CD14-positive monocyte (primary cell): Measurements from ENCODE around the gene SEZ6L. TPM values are rescaled to one million over a fixed set of nuclear protein-coding genes. Genes with fewer than 3 reads are reported as not detected.

Source experiments
- DNase-seq, 3 donors: peaks; one replicate each; pipeline ENCODE4 v3.0.0-alpha.2; 2011 to 2022
- H2AFZ ChIP-seq: 2 replicates; pipeline ENCODE4 v1.6.0; 2012; ENCODE audit warnings: mild to moderate bottlenecking, low read depth, low read length, inconsistent platforms; ENCODE audit not compliant: insufficient read depth, poor library complexity, severe bottlenecking
- H3K27ac ChIP-seq, 2 donors: 1 replicate in 1 of 2; 2 replicates in 1 of 2; pipeline ENCODE4 v1.5.1; 2012 to 2013; ENCODE audit warnings: low read length in 2 of 2, control low read depth in 1 of 2, inconsistent platforms in 1 of 2, low read depth in 1 of 2, mild to moderate bottlenecking in 1 of 2
- H3K27me3 ChIP-seq, 2 donors: one replicate each; pipeline versions ENCODE4 v1.6.0 to v1.6.1; 2011 to 2013; ENCODE audit warnings: low read length in 2 of 2; ENCODE audit not compliant: control insufficient read depth in 2 of 2, insufficient read depth in 2 of 2
- H3K36me3 ChIP-seq, 2 donors: replicated peaks in 1 of 2; 1 replicate in 1 of 2; 2 replicates in 1 of 2; pipeline versions ENCODE4 v1.5.1 to v1.6.1; 2012 to 2013; ENCODE audit warnings: low read length in 2 of 2, control low read depth in 1 of 2, inconsistent platforms in 1 of 2, mild to moderate bottlenecking in 1 of 2; ENCODE audit not compliant: insufficient read depth in 2 of 2, control insufficient read depth in 1 of 2
- H3K4me1 ChIP-seq, 2 donors: 1 replicate in 1 of 2; 2 replicates in 1 of 2; pipeline versions ENCODE4 v1.5.1 to v1.6.1; 2012 to 2013; ENCODE audit warnings: low read length in 2 of 2, control low read depth in 1 of 2, inconsistent platforms in 1 of 2, mild to moderate bottlenecking in 1 of 2, moderate library complexity in 1 of 2; ENCODE audit not compliant: insufficient read depth in 2 of 2, control insufficient read depth in 1 of 2
- H3K4me2 ChIP-seq: replicated peaks from 2 replicates; pipeline ENCODE3; 2012; ENCODE audit warnings: low read length, moderate library complexity, mild to moderate bottlenecking; ENCODE audit not compliant: poor library complexity, severe bottlenecking; ENCODE audit errors: extremely low read depth
- H3K4me3 ChIP-seq, 3 experiments: fragments of 200-600 bp in 1 of 3; sonication (generic) in 1 of 3; replicated peaks in 1 of 3; 1 replicate in 2 of 3; 2 replicates in 1 of 3; pipeline ENCODE4 v1.5.1; 2011 to 2013; ENCODE audit warnings: low read length in 3 of 3, mild to moderate bottlenecking in 3 of 3, control low read depth in 2 of 3, low read depth in 2 of 3, inconsistent platforms in 1 of 3, moderate library complexity in 1 of 3
- H3K79me2 ChIP-seq: 2 replicates; pipeline ENCODE4 v1.6.0; 2012; ENCODE audit warnings: mild to moderate bottlenecking, control low read depth, inconsistent platforms, low read length, moderate library complexity; ENCODE audit not compliant: insufficient read depth
- H3K9ac ChIP-seq: 2 replicates; pipeline ENCODE4 v1.6.0; 2017; ENCODE audit warnings: low read length, mild to moderate bottlenecking; ENCODE audit not compliant: insufficient read depth, poor library complexity, severe bottlenecking
- H3K9me3 ChIP-seq, 2 donors: replicated peaks in 1 of 2; 1 replicate in 1 of 2; 2 replicates in 1 of 2; pipeline versions ENCODE4 v1.5.1 to v1.6.1; 2012 to 2013; ENCODE audit warnings: low read length in 2 of 2, control low read depth in 1 of 2; ENCODE audit not compliant: control insufficient read depth in 1 of 2, insufficient read depth in 1 of 2
- H4K20me1 ChIP-seq: 2 replicates; pipeline ENCODE4 v1.6.0; 2012; ENCODE audit warnings: mild to moderate bottlenecking, low read length, control low read depth, moderate library complexity; ENCODE audit not compliant: insufficient read depth
- H3K27ac Mint-ChIP-seq, 7 donors: one replicate each; pipeline ENCODE4 v1.8.0; 2020; ENCODE audit warnings: mild to moderate bottlenecking in 7 of 7, mixed read lengths in 7 of 7, moderate library complexity in 6 of 7, inconsistent platforms in 2 of 7
- H3K27me3 Mint-ChIP-seq, 3 donors: one replicate each; pipeline ENCODE4 v1.8.0; 2021 to 2022; ENCODE audit warnings: low read depth in 3 of 3, mild to moderate bottlenecking in 3 of 3, mixed read lengths in 3 of 3, moderate library complexity in 3 of 3, inconsistent platforms in 1 of 3
- H3K36me3 Mint-ChIP-seq, 2 donors: one replicate each; pipeline ENCODE4 v1.8.0; 2020; ENCODE audit warnings: mixed read lengths in 2 of 2, inconsistent platforms in 1 of 2, mild to moderate bottlenecking in 1 of 2
- H3K4me1 Mint-ChIP-seq: one replicate; pipeline ENCODE4 v1.8.0; 2020; ENCODE audit warnings: mild to moderate bottlenecking, mixed read lengths
- H3K4me3 Mint-ChIP-seq, 2 donors: one replicate each; pipeline ENCODE4 v1.8.0; 2020; ENCODE audit warnings: mild to moderate bottlenecking in 2 of 2, mixed read lengths in 2 of 2, moderate library complexity in 1 of 2
- H3K9me3 Mint-ChIP-seq, 7 donors: one replicate each; pipeline ENCODE4 v1.8.0; 2020 to 2022; ENCODE audit warnings: mixed read lengths in 7 of 7, mild to moderate bottlenecking in 6 of 7, moderate library complexity in 6 of 7, inconsistent platforms in 2 of 7
- WGBS: methylation state at CpG from one replicate; pipeline ENCODE4 v1.1.5; 2013; ENCODE audit warnings: missing lambda C conversion rate; ENCODE audit not compliant: insufficient coverage; 5-methylcytosine and 5-hydroxymethylcytosine counted together
- intact Hi-C, 2 donors: fragments of 100-400 bp; cut with micrococcal nuclease; formaldehyde crosslinking; loops; one replicate each; pipeline versions ENCODE4 v1.15.0 to v1.15.1; 2023
- polyA plus RNA-seq, 3 donors: library from polyadenylated mRNA; depleted of rRNA in 1 of 3; unstranded in 2 of 3; stranded (reverse) in 1 of 3; fragments of 300-500 nt in 2 of 3; fragments of >200 nt in 1 of 3; fragmentation: Illumina TruSeq in 2 of 3; gene quantifications; 1 replicate in 2 of 3; 2 replicates in 1 of 3; pipeline ENCODE4 v1.2.3, GENCODE V29; 2012 to 2021
- TF ChIP-seq, protein P1 (sequence below): fragments of 200-600 bp; IDR thresholded peaks from one replicate; pipeline ENCODE4 v1.8.0; 2022; ENCODE audit warnings: antibody characterized with exemption, mild to moderate bottlenecking

Gene SEZ6L
- polyA plus RNA-seq, 3 donors: 0.43 to 2.8 (median 0.71) TPM

DNA sequence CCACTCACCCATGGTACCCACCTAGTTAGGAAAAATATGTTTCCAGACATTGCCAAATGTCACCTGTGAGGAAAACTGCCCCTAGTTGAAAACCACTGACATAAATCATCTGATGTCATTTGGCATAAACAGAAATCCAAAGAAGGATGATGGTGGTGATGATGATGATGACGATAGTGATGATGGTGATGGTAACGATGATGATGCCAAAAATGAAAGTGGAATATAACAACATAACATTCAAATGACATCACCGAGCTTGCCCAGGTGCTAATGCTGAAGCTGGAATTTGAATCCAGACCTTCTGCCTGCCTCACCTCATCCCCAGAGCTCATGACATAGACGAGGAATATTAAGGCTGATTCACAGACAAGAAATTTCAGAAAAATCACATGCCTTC lies 167.5 kb downstream of the SEZ6L start:
- intact Hi-C loops: loop anchor here in 1 of 2 donors (10.0 kb wide), 1 partner anchor 872 kb away; no protein-coding TSS in a partner anchor
- WGBS: 94% methylated on average over 2 of the region's 4 CpGs
- Histone ChIP-seq H3K9me3 (no peaks in the 10 kb centered on the region), H3K9ac (no peak overlapping the region), H3K4me2 (no peak overlapping the region), H3K4me3 (no peak overlapping the region), H3K79me2 (no peaks in the 10 kb centered on the region), H3K36me3 (no peaks in the 10 kb centered on the region), H4K20me1 (no peaks in the 10 kb centered on the region), H2AFZ (no peak overlapping the region), H3K27me3 (no peaks in the 10 kb centered on the region), H3K27ac (no peak overlapping the region), H3K4me1 (no peaks in the 10 kb centered on the region)
- TF ChIP-seq, protein P1, sequence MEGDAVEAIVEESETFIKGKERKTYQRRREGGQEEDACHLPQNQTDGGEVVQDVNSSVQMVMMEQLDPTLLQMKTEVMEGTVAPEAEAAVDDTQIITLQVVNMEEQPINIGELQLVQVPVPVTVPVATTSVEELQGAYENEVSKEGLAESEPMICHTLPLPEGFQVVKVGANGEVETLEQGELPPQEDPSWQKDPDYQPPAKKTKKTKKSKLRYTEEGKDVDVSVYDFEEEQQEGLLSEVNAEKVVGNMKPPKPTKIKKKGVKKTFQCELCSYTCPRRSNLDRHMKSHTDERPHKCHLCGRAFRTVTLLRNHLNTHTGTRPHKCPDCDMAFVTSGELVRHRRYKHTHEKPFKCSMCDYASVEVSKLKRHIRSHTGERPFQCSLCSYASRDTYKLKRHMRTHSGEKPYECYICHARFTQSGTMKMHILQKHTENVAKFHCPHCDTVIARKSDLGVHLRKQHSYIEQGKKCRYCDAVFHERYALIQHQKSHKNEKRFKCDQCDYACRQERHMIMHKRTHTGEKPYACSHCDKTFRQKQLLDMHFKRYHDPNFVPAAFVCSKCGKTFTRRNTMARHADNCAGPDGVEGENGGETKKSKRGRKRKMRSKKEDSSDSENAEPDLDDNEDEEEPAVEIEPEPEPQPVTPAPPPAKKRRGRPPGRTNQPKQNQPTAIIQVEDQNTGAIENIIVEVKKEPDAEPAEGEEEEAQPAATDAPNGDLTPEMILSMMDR: no peak
- no peak overlapping the region for H3K27ac Mint-ChIP-seq
- peaks cover 5 to 10% (median 6%) of the 10 kb centered on the region in 3 donors for H3K27me3 Mint-ChIP-seq
- H3K4me1 Mint-ChIP-seq: no peaks in the 10 kb centered on the region
- DNase-seq: no peak
- H3K9me3 Mint-ChIP-seq: peaks cover 0 to 2% (median 0%) of the 10 kb centered on the region in 7 donors
- no peak overlapping the region for H3K4me3 Mint-ChIP-seq
- no peaks in the 10 kb centered on the region for H3K36me3 Mint-ChIP-seq

DNA sequence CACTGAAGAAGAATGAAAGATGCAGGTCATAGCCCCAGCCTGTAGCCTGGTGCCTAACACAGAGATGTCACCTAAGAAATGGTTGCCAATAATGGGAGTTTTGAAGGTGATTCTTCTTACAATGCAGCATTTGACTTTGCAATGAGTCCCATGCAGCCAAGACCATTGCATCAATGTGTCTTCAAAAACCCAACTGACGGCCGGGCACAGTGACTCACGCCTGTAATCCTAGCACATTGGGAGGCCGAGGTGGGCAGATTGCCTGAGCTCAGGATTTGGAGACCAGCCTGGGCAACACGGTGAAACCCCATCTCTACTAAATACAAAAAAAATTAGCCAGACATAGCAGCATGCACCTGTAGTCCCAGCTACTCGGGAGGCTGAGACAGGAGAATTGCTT lies 170.5 kb downstream of the SEZ6L start:
- no peak overlapping the region for H3K4me3 Mint-ChIP-seq
- Histone ChIP-seq H3K27ac (no peak overlapping the region), H3K27me3 (peaks cover 0 to 2% of the 10 kb centered on the region in 2 donors), H3K4me3 (no peak overlapping the region), H3K36me3 (no peaks in the 10 kb centered on the region), H3K9ac (no peak overlapping the region), H4K20me1 (no peaks in the 10 kb centered on the region), H3K79me2 (no peaks in the 10 kb centered on the region), H3K9me3 (no peaks in the 10 kb centered on the region), H3K4me2 (no peak overlapping the region), H3K4me1 (no peaks in the 10 kb centered on the region), H2AFZ (no peak overlapping the region)
- H3K9me3 Mint-ChIP-seq: peaks cover 0 to 2% (median 0%) of the 10 kb centered on the region in 7 donors
- TF ChIP-seq, protein P1: no peak
- H3K36me3 Mint-ChIP-seq: no peaks in the 10 kb centered on the region
- intact Hi-C loops: loop anchor here in 1 of 2 donors (10.0 kb wide), 1 partner anchor 875 kb away; no protein-coding TSS in a partner anchor
- peaks cover 0 to 12% (median 4%) of the 10 kb centered on the region in 3 donors for H3K27me3 Mint-ChIP-seq
- WGBS: 100% methylated on average over 4 of the region's 6 CpGs
- no peak for DNase-seq
- no peaks in the 10 kb centered on the region for H3K4me1 Mint-ChIP-seq
- no peak overlapping the region for H3K27ac Mint-ChIP-seq
